Panc1 (cell line): ENCODE measurements around the gene PAQR4. TPM values are rescaled to one million over a fixed set of nuclear protein-coding genes. Genes with fewer than 3 reads are reported as not detected.

Experiments
- ATAC-seq: fragments of 200-7000 bp; cut with Tn5 transposase; 2 replicates; pipeline ENCODE4 v1.9.1; 2020; ENCODE audit warnings: mild to moderate bottlenecking, moderate library complexity
- BruUV-seq: library from RNA; stranded (reverse); fragments of 400-500 nt; replicated peaks from 2 replicates; lab custom pipeline; 2021; lab: Mats Ljungman, UMichigan
- CTCF ChIA-PET: fragments of 300-600 bp; sonication (Branson Sonifier 250); formaldehyde crosslinking; loops from one replicate; lab custom pipeline; 2022; ENCODE audit warnings: antibody characterized with exemption; lab: Charles Lee
- POLR2A ChIA-PET: fragments of 300-600 bp; sonication (Branson Sonifier 250); formaldehyde crosslinking; loops from one replicate; lab custom pipeline; 2022; ENCODE audit warnings: antibody characterized with exemption; lab: Charles Lee
- DNase-seq: peaks from one replicate; pipeline ENCODE4 v3.0.0-alpha.2; 2010; ENCODE audit warnings: low read depth, low spot score
- H3K27ac ChIP-seq: 2 replicates; pipeline ENCODE4 v1.5.1; 2011; ENCODE audit warnings: mild to moderate bottlenecking, low read length, inconsistent platforms
- H3K27me3 ChIP-seq: fragments of 200-500 bp; sonication (Bioruptor generic); 2 replicates; pipeline ENCODE4 v1.6.0; 2014; ENCODE audit warnings: low read length, inconsistent platforms; ENCODE audit not compliant: control insufficient read depth, insufficient read depth
- H3K36me3 ChIP-seq: fragments of 200-500 bp; sonication (Bioruptor generic); 2 replicates; pipeline ENCODE4 v1.5.1; 2014; ENCODE audit warnings: inconsistent platforms, mild to moderate bottlenecking, low read length, moderate library complexity; ENCODE audit not compliant: control insufficient read depth, insufficient read depth
- H3K4me1 ChIP-seq: 2 replicates; pipeline ENCODE4 v1.5.1; 2011; ENCODE audit warnings: inconsistent platforms, mild to moderate bottlenecking, low read length, moderate library complexity; ENCODE audit not compliant: control insufficient read depth, insufficient read depth
- H3K4me3 ChIP-seq, 2 experiments: 2 replicates each; pipeline ENCODE4 v1.5.1; 2011 to 2012; ENCODE audit warnings: low read depth in 2 of 2, low read length in 2 of 2, mild to moderate bottlenecking in 2 of 2, inconsistent platforms in 1 of 2, moderate library complexity in 1 of 2
- H3K9me3 ChIP-seq: fragments of 200-500 bp; sonication (Bioruptor generic); 2 replicates; pipeline ENCODE4 v1.5.1; 2014; ENCODE audit warnings: low read depth, mild to moderate bottlenecking, inconsistent platforms, low read length, moderate library complexity; ENCODE audit not compliant: control insufficient read depth, insufficient read depth
- CTCF ChIP-seq: fragments of 450-650 bp; IDR thresholded peaks from 2 replicates; pipeline ENCODE4 v1.5.1; 2017; ENCODE audit warnings: mild to moderate bottlenecking
- POLR2AphosphoS5 ChIP-seq: IDR thresholded peaks from 2 replicates; pipeline ENCODE4 v1.6.1; 2012; ENCODE audit warnings: mild to moderate bottlenecking, low read depth, low read length, moderate library complexity
- SIN3A ChIP-seq: IDR thresholded peaks from 2 replicates; pipeline ENCODE4 v1.6.1; 2012; ENCODE audit warnings: low read depth, mild to moderate bottlenecking, low read length, moderate library complexity, borderline replicate concordance; ENCODE audit not compliant: insufficient read depth
- TCF7L2 ChIP-seq: IDR thresholded peaks from 2 replicates; pipeline ENCODE4 v1.6.1; 2011; ENCODE audit warnings: mild to moderate bottlenecking, low read depth, low read length, inconsistent platforms
- in situ Hi-C: cut with HindIII; loops from 2 replicates; pipeline ENCODE4 v1.10.0; 2016; ENCODE audit warnings: low sequenced_read_pairs, low pct_unique_long_range_greater_than_20kb
- intact Hi-C: fragments of 100-400 bp; cut with micrococcal nuclease; formaldehyde crosslinking; loops from one replicate; pipeline ENCODE4 v1.10.0; 2022; ENCODE audit not compliant: unreplicated experiment
- total RNA-seq: library from RNA; stranded (reverse); gene quantifications from one replicate; pipeline ENCODE4 v1.2.1, GENCODE V29; 2021; ENCODE audit not compliant: unreplicated experiment
- TF ChIP-seq, protein P1 (sequence below), 2 experiments: IDR thresholded peaks; 2 replicates each; pipeline ENCODE4 v1.6.1; 2011 to 2012; ENCODE audit warnings: low read depth in 2 of 2, control low read depth in 1 of 2, low read length in 1 of 2, mild to moderate bottlenecking in 1 of 2, moderate library complexity in 1 of 2; ENCODE audit not compliant: insufficient read depth in 1 of 2

PAQR4 gene
- total RNA-seq, 1 experiment from 2014 or later = 51.8 TPM

- CTCF ChIA-PET = no interaction called here
Observed at GRCh38 chr16:2954656-2955381, 14.3 kb upstream of the PAQR4 start.

GRCh38 chr16:2955438-2955778 lies 13.7 kb upstream of the PAQR4 start:
- POLR2A ChIA-PET = no interaction called here
- DNase-seq (no peak), ATAC-seq (no peak)
- peaks cover 5% of the 10 kb centered on the region; the same call in 1 of the 2 replicates for H3K4me1 ChIP-seq
- intact Hi-C loops (no loop called here), in situ Hi-C loops (no loop called here)
- CTCF ChIA-PET = no interaction called here
- H3K27me3 ChIP-seq = no peaks in the 10 kb centered on the region
- no peak overlapping the region for H3K27ac ChIP-seq
- H3K9me3 ChIP-seq = no peaks in the 10 kb centered on the region
- H3K36me3 ChIP-seq = no peaks in the 10 kb centered on the region
- TF ChIP-seq TCF7L2 (no peak), CTCF (no peak), SIN3A (no peak), POLR2AphosphoS5 (no peak)
- TF ChIP-seq, protein P1, sequence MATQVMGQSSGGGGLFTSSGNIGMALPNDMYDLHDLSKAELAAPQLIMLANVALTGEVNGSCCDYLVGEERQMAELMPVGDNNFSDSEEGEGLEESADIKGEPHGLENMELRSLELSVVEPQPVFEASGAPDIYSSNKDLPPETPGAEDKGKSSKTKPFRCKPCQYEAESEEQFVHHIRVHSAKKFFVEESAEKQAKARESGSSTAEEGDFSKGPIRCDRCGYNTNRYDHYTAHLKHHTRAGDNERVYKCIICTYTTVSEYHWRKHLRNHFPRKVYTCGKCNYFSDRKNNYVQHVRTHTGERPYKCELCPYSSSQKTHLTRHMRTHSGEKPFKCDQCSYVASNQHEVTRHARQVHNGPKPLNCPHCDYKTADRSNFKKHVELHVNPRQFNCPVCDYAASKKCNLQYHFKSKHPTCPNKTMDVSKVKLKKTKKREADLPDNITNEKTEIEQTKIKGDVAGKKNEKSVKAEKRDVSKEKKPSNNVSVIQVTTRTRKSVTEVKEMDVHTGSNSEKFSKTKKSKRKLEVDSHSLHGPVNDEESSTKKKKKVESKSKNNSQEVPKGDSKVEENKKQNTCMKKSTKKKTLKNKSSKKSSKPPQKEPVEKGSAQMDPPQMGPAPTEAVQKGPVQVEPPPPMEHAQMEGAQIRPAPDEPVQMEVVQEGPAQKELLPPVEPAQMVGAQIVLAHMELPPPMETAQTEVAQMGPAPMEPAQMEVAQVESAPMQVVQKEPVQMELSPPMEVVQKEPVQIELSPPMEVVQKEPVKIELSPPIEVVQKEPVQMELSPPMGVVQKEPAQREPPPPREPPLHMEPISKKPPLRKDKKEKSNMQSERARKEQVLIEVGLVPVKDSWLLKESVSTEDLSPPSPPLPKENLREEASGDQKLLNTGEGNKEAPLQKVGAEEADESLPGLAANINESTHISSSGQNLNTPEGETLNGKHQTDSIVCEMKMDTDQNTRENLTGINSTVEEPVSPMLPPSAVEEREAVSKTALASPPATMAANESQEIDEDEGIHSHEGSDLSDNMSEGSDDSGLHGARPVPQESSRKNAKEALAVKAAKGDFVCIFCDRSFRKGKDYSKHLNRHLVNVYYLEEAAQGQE (IDR thresholded peaks at IDR 0.05; ENCODE audit: insufficient read depth in 1 of 2, low read depth in 2 of 2, low read length in 1 of 2) = no peak
- BruUV-seq = no TSS peak
- H3K4me3 ChIP-seq = no peak overlapping the region

More at GRCh38 chr16:2954656-2955381, 14.3 kb upstream of the PAQR4 start:
- TF ChIP-seq TCF7L2 = no peak
- no peak for TF ChIP-seq POLR2AphosphoS5
- TF ChIP-seq CTCF = no peak
- TF ChIP-seq, protein P1 (IDR thresholded peaks at IDR 0.05; ENCODE audit: insufficient read depth in 1 of 2, low read depth in 2 of 2, low read length in 1 of 2) = no peak
- TF ChIP-seq SIN3A = no peak
- H3K4me3 ChIP-seq = no peak overlapping the region
- H3K36me3 ChIP-seq = no peaks in the 10 kb centered on the region
- H3K4me1 ChIP-seq = peaks cover 5% of the 10 kb centered on the region; the same call in 1 of the 2 replicates
- intact Hi-C loops (no loop called here), in situ Hi-C loops (no loop called here)
- H3K9me3 ChIP-seq = no peaks in the 10 kb centered on the region
- no TSS peak for BruUV-seq
- no peak overlapping the region for H3K27ac ChIP-seq
- no peak for DNase-seq
- no peaks in the 10 kb centered on the region for H3K27me3 ChIP-seq
- no peak; the same call in 1 of the 2 replicates for ATAC-seq
- POLR2A ChIA-PET = no interaction called here
